Omental fat pad (tissue), 4 donors: Measurements from ENCODE around the gene SLC12A9. TPM values are rescaled to one million over a fixed set of nuclear protein-coding genes. Genes with fewer than 3 reads are reported as not detected.

Experiments used
- ATAC-seq: fragments of 150-250 bp; one replicate; pipeline ENCODE4 v1.9.1; 2016; ENCODE audit warnings: mild to moderate bottlenecking, moderate library complexity; ENCODE audit not compliant: low FRiP score
- DNase-seq: peaks from one replicate; pipeline ENCODE4 v3.0.0-alpha.2; 2019; ENCODE audit warnings: low spot score
- CTCF ChIP-seq, 3 donors: fragments of 450-650 bp; IDR thresholded peaks; one replicate each; pipeline ENCODE4 v1.5.1; 2016 to 2017; ENCODE audit warnings: antibody characterized with exemption in 3 of 3, mild to moderate bottlenecking in 3 of 3, moderate library complexity in 2 of 3
- total RNA-seq, 4 donors: library from RNA; depleted of rRNA; stranded (reverse); fragments of >200 nt; gene quantifications; one replicate each; pipeline ENCODE4 v1.1.0, GENCODE V29; 2016

SLC12A9 gene
- total RNA-seq, 4 donors from 2014 or later = 9.6 to 29.0 (median 13.3) TPM

GRCh38 chr7:100822236-100823139, 30.0 kb upstream of the SLC12A9 start:
- DNase-seq = no peak
- TF ChIP-seq CTCF (IDR thresholded peaks at IDR 0.05) = no peak
- no peak for ATAC-seq

GRCh38 chr7:100823140-100823525, 29.4 kb upstream of the SLC12A9 start:
- no peak for ATAC-seq
- no peak for DNase-seq
- no peak for TF ChIP-seq CTCF (IDR thresholded peaks at IDR 0.05)

GRCh38 chr7:100823534-100823933, 29.0 kb upstream of the SLC12A9 start:
- no peak for TF ChIP-seq CTCF (IDR thresholded peaks at IDR 0.05)
- no peak for ATAC-seq
- DNase-seq = no peak

GRCh38 chr7:100824499-100825214, 27.9 kb upstream of the SLC12A9 start:
- DNase-seq (no peak), ATAC-seq (no peak)
- TF ChIP-seq CTCF (IDR thresholded peaks at IDR 0.05) = no peak

- TF ChIP-seq CTCF (IDR thresholded peaks at IDR 0.05) = no peak
- DNase-seq (no peak), ATAC-seq (no peak)
Observed at GRCh38 chr7:100825215-100825671, 27.3 kb upstream of the SLC12A9 start.

- no peak for ATAC-seq
- no peak for TF ChIP-seq CTCF (IDR thresholded peaks at IDR 0.05)
- no peak for DNase-seq
Observed at GRCh38 chr7:100825751-100826513, 26.6 kb upstream of the SLC12A9 start.
